Sigmoid colon (tissue), 4 donors: Measurements from ENCODE around the gene STRAP.
"Not testable (repeated sequence)": the region's sequence is repeated elsewhere in the genome, so short reads cannot be mapped to it uniquely, and the experiment has no call there.

Source experiments
- CTCF ChIP-seq, 4 experiments: fragments of 450-650 bp in 3 of 4; fragments of 200-600 bp in 1 of 4; IDR thresholded peaks; one replicate each; pipeline ENCODE4 v1.5.1; 2016 to 2019; ENCODE audit warnings: antibody characterized with exemption in 4 of 4, mild to moderate bottlenecking in 3 of 4, moderate library complexity in 2 of 4
- EP300 ChIP-seq, 4 donors: sonication (generic); formaldehyde crosslinking; IDR thresholded peaks; one replicate each; pipeline ENCODE4 v1.6.1; 2017; ENCODE audit warnings: antibody characterized with exemption in 4 of 4
- POLR2A ChIP-seq, 2 donors: fragments of 450-650 bp; IDR thresholded peaks; one replicate each; pipeline ENCODE4 v1.6.1; 2016; ENCODE audit warnings: antibody characterized with exemption in 2 of 2, mild to moderate bottlenecking in 2 of 2, moderate library complexity in 2 of 2
- POLR2AphosphoS5 ChIP-seq, 4 donors: sonication (generic); formaldehyde crosslinking; IDR thresholded peaks; one replicate each; pipeline ENCODE4 v1.6.1; 2017; ENCODE audit warnings: antibody characterized with exemption in 4 of 4

- TF ChIP-seq CTCF, POLR2A, EP300, POLR2AphosphoS5 (IDR thresholded peaks at IDR 0.05): not testable (repeated sequence)
These were observed 29.7 kb downstream of the STRAP start for GRCh38 chr12:15911931-15912330.
